ENCODE measurements around the gene RALB. TPM values are rescaled to one million over a fixed set of nuclear protein-coding genes. Genes with fewer than 3 reads are reported as not detected.

Gene RALB
- total RNA-seq, 2 experiments from 2014 or later: 3.1 to 3.6 TPM

DNA sequence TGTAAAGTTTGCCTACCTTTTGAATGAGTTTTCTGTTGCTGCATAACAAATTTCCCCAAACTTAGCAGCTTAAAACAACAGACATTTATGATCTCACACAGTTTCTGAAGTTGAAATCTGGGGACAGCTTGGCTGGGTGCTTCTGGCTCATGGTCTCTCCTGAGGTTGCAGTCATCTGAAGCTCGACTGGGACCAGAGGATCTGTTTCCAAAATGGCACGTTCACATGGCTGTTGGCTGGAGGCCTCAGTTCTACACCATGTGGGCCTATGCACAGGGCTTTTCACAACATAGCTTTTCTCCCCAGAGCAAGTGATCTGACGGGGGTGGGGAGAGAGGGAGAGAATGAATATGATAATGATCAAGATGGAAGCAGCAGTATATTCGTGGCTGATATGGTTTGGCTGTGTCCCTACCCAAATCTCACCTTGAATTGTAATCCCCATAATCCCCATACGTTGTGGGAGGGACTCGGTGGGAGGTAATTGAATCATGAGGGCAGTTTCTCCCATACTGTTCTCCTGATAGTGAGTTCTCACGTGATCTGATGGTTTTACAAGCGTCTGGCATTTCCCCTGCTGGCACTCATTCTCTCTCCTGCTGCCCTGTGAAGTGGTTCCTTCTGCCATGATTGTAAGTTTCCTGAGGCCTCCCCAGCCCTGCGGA lies 3.5 kb downstream of the RALB start:
- Mint-ChIP-seq H3K9me3 (no peaks in the 10 kb centered on the region), H3K4me3 (peak overlapping the region; percentile 62), H3K4me1 (ENCODE audit: low read depth) (peaks cover 62% of the 10 kb centered on the region), H3K27ac (no peak overlapping the region), H3K36me3 (ENCODE audit: low read depth) (peaks cover 22% of the 10 kb centered on the region), H3K27me3 (no peaks in the 10 kb centered on the region)
- no peak for ATAC-seq (ENCODE audit: poor library complexity)
- Histone ChIP-seq H3K4me3 (ENCODE audit: low read length) (no peak overlapping the region), H3K27me3 (ENCODE audit: control insufficient read depth in 1 of 2, insufficient read depth in 2 of 2, low read length in 2 of 2) (no peaks in the 10 kb centered on the region), H3K9me3 (ENCODE audit: control insufficient read depth in 1 of 2, insufficient read depth in 1 of 2, low read length in 2 of 2) (peaks cover 6 to 10% of the 10 kb centered on the region in 2 experiments), H3K4me1 (ENCODE audit: insufficient read depth, low read length) (peaks cover 24% of the 10 kb centered on the region), H3K36me3 (ENCODE audit: insufficient read depth, low read length) (no peaks in the 10 kb centered on the region), H3K27ac (ENCODE audit: low read depth in 1 of 2, low read length in 2 of 2) (no peak overlapping the region)
- DNase-seq: no peak
- CTCF ChIA-PET: no interaction called here
- TF ChIP-seq, protein P1, sequence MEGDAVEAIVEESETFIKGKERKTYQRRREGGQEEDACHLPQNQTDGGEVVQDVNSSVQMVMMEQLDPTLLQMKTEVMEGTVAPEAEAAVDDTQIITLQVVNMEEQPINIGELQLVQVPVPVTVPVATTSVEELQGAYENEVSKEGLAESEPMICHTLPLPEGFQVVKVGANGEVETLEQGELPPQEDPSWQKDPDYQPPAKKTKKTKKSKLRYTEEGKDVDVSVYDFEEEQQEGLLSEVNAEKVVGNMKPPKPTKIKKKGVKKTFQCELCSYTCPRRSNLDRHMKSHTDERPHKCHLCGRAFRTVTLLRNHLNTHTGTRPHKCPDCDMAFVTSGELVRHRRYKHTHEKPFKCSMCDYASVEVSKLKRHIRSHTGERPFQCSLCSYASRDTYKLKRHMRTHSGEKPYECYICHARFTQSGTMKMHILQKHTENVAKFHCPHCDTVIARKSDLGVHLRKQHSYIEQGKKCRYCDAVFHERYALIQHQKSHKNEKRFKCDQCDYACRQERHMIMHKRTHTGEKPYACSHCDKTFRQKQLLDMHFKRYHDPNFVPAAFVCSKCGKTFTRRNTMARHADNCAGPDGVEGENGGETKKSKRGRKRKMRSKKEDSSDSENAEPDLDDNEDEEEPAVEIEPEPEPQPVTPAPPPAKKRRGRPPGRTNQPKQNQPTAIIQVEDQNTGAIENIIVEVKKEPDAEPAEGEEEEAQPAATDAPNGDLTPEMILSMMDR (IDR thresholded peaks at IDR 0.05): no peak
- intact Hi-C loops (cut with DNase I, micrococcal nuclease): loop anchor here in 1 of 2 experiments (5.0 to 10.0 kb wide), 2 partner anchors 46 to 891 kb away; partner anchors contain the start of genes C2orf76 and DBI
- POLR2A ChIA-PET: no interaction called here

DNA sequence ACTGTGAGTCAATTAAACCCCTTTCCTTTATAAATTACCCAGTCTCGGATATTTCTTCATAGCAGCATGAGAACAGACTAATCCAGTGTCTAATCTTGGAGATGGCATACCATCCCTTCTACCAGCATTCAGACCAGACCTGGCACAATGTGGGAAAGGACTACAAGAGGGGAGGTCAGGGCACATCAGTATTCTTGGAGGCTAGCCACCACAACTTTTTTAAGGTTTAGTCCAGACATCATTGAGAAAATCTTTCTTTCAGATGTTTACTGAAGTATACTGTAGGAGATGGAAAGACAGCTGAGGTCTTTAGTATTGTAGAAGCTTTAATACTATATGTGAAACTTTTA lies 4.0 kb downstream of the RALB start:
- Histone ChIP-seq H3K27me3 (ENCODE audit: control insufficient read depth in 1 of 2, insufficient read depth in 2 of 2, low read length in 2 of 2) (no peaks in the 10 kb centered on the region), H3K4me3 (ENCODE audit: low read length) (no peak overlapping the region), H3K4me1 (ENCODE audit: insufficient read depth, low read length) (peaks cover 27% of the 10 kb centered on the region), H3K36me3 (ENCODE audit: insufficient read depth, low read length) (no peaks in the 10 kb centered on the region), H3K9me3 (ENCODE audit: control insufficient read depth in 1 of 2, insufficient read depth in 1 of 2, low read length in 2 of 2) (peaks cover 6 to 10% of the 10 kb centered on the region in 2 experiments), H3K27ac (ENCODE audit: low read depth in 1 of 2, low read length in 2 of 2) (no peak overlapping the region)
- H3K4me3 Mint-ChIP-seq: peak overlapping the region; percentile 62
- peaks cover 61% of the 10 kb centered on the region for H3K4me1 Mint-ChIP-seq (ENCODE audit: low read depth)
- no peak for ATAC-seq (ENCODE audit: poor library complexity)
- no peak overlapping the region for H3K27ac Mint-ChIP-seq
- no peaks in the 10 kb centered on the region for H3K27me3 Mint-ChIP-seq
- H3K36me3 Mint-ChIP-seq (ENCODE audit: low read depth): peaks cover 22% of the 10 kb centered on the region
- H3K9me3 Mint-ChIP-seq: no peaks in the 10 kb centered on the region
- intact Hi-C loops (cut with DNase I, micrococcal nuclease): loop anchor here in 1 of 2 experiments (5.0 to 10.0 kb wide), 2 partner anchors 46 to 892 kb away; partner anchors contain the start of genes C2orf76 and DBI
- TF ChIP-seq, protein P1 (IDR thresholded peaks at IDR 0.05): no peak
- ChIA-PET POLR2A (no interaction called here), CTCF (no interaction called here)
- DNase-seq: no peak

DNA sequence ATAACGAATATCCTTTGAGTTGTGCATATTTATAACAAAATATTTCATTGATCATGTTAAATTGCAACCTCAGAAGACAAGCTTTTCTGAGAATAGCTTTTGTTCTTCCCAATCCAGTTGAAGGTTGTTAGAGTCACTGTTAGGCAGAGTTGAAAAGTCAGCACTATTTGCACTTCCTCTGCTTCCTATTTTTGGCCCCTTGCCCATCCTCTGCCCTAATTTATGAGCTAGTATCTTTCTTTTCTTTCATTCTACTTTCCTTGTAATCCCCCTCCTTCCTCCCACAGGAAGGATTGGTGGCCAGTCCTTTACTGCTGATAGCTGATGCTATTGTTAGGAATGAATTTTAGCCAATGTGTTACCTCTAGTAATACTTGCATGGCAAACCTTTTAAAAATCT lies 4.9 kb downstream of the RALB start:
- H3K27ac ChIP-seq (ENCODE audit: low read depth in 1 of 2, low read length in 2 of 2): no peak overlapping the region
- no peak overlapping the region for H3K4me3 ChIP-seq (ENCODE audit: low read length)
- Mint-ChIP-seq H3K36me3 (ENCODE audit: low read depth) (peaks cover 15% of the 10 kb centered on the region), H3K27ac (no peak overlapping the region), H3K27me3 (no peaks in the 10 kb centered on the region), H3K4me1 (ENCODE audit: low read depth) (peaks cover 52% of the 10 kb centered on the region), H3K4me3 (peak overlapping the region; percentile 39), H3K9me3 (no peaks in the 10 kb centered on the region)
- ChIA-PET POLR2A (interaction anchor here (0.5 to 1.2 kb wide), 3 partner anchors 17 to 81 kb away, joined by 3 to 6 read pairs (median 3); no protein-coding TSS in a partner anchor), CTCF (interaction anchor here (0.6 kb wide), 1 partner anchor 324 kb away, joined by 3 read pairs; no protein-coding TSS in a partner anchor)
- no peaks in the 10 kb centered on the region for H3K36me3 ChIP-seq (ENCODE audit: insufficient read depth, low read length)
- peaks cover 6 to 10% of the 10 kb centered on the region in 2 experiments for H3K9me3 ChIP-seq (ENCODE audit: control insufficient read depth in 1 of 2, insufficient read depth in 1 of 2, low read length in 2 of 2)
- peaks cover 28% of the 10 kb centered on the region for H3K4me1 ChIP-seq (ENCODE audit: insufficient read depth, low read length)
- TF ChIP-seq, protein P1 (IDR thresholded peaks at IDR 0.05): no peak
- H3K27me3 ChIP-seq (ENCODE audit: control insufficient read depth in 1 of 2, insufficient read depth in 2 of 2, low read length in 2 of 2): no peaks in the 10 kb centered on the region
- intact Hi-C loops (cut with DNase I, micrococcal nuclease): loop anchor here in 1 of 2 experiments (5.0 to 10.0 kb wide), 2 partner anchors 45 to 893 kb away; partner anchors contain the start of genes C2orf76 and DBI
- no peak for DNase-seq
- ATAC-seq (ENCODE audit: poor library complexity): no peak

All from CD4-positive, alpha-beta T cell (primary cell).